ENCODE measurements around the gene CD46.
"Not testable (repeated sequence)": the region's sequence is repeated elsewhere in the genome, so short reads cannot be mapped to it uniquely, and the experiment has no call there.

CD46 gene

GRCh38 chr1:207750631-207751305 lies 1.1 kb upstream of the CD46 start:
- Histone ChIP-seq H3K27ac (peak overlapping the region; percentile 94), H3K4me1 (ENCODE audit: control insufficient read depth in 1 of 2, insufficient read depth in 1 of 2, low read depth in 1 of 2, low read length in 1 of 2) (peaks cover 32 to 39% of the 10 kb centered on the region in 2 experiments), H3K9me3 (no peaks in the 10 kb centered on the region), H3K27me3 (no peaks in the 10 kb centered on the region), H3K4me3 (ENCODE audit: low read depth in 1 of 2, low read length in 1 of 2) (peak overlapping the region in 1 of 2 experiments; percentile 85), H3K36me3 (no peaks in the 10 kb centered on the region)
- TF ChIP-seq, protein P1, sequence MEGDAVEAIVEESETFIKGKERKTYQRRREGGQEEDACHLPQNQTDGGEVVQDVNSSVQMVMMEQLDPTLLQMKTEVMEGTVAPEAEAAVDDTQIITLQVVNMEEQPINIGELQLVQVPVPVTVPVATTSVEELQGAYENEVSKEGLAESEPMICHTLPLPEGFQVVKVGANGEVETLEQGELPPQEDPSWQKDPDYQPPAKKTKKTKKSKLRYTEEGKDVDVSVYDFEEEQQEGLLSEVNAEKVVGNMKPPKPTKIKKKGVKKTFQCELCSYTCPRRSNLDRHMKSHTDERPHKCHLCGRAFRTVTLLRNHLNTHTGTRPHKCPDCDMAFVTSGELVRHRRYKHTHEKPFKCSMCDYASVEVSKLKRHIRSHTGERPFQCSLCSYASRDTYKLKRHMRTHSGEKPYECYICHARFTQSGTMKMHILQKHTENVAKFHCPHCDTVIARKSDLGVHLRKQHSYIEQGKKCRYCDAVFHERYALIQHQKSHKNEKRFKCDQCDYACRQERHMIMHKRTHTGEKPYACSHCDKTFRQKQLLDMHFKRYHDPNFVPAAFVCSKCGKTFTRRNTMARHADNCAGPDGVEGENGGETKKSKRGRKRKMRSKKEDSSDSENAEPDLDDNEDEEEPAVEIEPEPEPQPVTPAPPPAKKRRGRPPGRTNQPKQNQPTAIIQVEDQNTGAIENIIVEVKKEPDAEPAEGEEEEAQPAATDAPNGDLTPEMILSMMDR (IDR thresholded peaks at IDR 0.05): no peak

DNA sequence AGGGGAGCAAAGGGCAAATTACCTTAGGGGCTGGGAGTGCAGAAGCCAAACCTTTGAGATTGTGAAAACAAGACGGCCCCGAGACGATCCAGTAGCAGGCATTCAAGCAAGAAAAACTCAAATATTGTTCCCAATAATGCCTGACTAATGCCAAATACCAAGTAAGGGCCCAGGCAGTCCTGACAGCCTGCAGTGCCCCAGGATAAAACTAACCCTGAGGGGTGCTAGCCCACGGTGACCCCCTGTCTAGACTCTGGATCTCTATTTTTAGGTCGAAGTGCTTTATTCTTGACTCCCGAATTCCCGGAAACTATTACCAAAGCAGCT lies 428 bp upstream of the CD46 start:
- not testable (repeated sequence) for H3K27me3 ChIP-seq, H3K36me3 ChIP-seq, H3K9me3 ChIP-seq
- H3K4me1 ChIP-seq (ENCODE audit: control insufficient read depth in 1 of 2, insufficient read depth in 1 of 2, low read depth in 1 of 2, low read length in 1 of 2): peaks cover 39 to 46% of the 10 kb centered on the region in 2 experiments
- H3K4me3 ChIP-seq (ENCODE audit: low read depth in 1 of 2, low read length in 1 of 2): peak overlapping the region; percentile 85 to 90
- peak overlapping the region; percentile 94 for H3K27ac ChIP-seq

- Histone ChIP-seq H3K27ac (peak overlapping the region; percentile 94), H3K9me3 (no peaks in the 10 kb centered on the region), H3K27me3 (no peaks in the 10 kb centered on the region), H3K4me1 (ENCODE audit: control insufficient read depth in 1 of 2, insufficient read depth in 1 of 2, low read depth in 1 of 2, low read length in 1 of 2) (peaks cover 50 to 53% of the 10 kb centered on the region in 2 experiments), H3K4me3 (ENCODE audit: low read depth in 1 of 2, low read length in 1 of 2) (peak overlapping the region; percentile 85 to 90), H3K36me3 (peaks cover 8% of the 10 kb centered on the region)
- TF ChIP-seq, protein P1 (IDR thresholded peaks at IDR 0.05): no peak
Measured at GRCh38 chr1:207752456-207752998, 673 bp downstream of the CD46 start.

DNA sequence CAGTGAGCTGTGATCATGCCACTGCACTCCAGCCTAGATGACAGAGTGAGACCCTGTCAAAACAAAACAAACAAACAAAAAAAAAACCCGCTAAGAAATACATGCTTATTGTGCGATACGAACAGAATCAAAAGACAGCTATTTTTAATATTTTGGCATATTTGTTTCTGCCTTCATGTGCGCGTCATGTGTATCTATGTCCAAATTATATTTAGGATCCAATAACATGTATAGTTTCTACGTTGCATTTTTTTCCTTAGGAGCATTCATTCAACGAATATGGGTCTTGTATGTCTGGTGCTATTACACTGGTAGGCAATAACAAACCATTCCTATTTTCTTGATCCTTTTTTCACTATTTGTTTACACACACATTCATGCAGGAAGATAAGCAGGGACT lies 1.8 kb downstream of the CD46 start:
- peaks cover 50 to 53% of the 10 kb centered on the region in 2 experiments for H3K4me1 ChIP-seq (ENCODE audit: control insufficient read depth in 1 of 2, insufficient read depth in 1 of 2, low read depth in 1 of 2, low read length in 1 of 2)
- peak overlapping the region; percentile 85 to 90 for H3K4me3 ChIP-seq (ENCODE audit: low read depth in 1 of 2, low read length in 1 of 2)
- TF ChIP-seq, protein P1 (IDR thresholded peaks at IDR 0.05): no peak

GRCh38 chr1:207754011-207754410 lies 2.2 kb downstream of the CD46 start:
- H3K4me3 ChIP-seq (ENCODE audit: low read depth in 1 of 2, low read length in 1 of 2): peak overlapping the region; percentile 85 to 90
- TF ChIP-seq, protein P1 (IDR thresholded peaks at IDR 0.05): no peak
- H3K36me3 ChIP-seq: peaks cover 23% of the 10 kb centered on the region
- H3K27me3 ChIP-seq: no peaks in the 10 kb centered on the region
- H3K4me1 ChIP-seq (ENCODE audit: control insufficient read depth in 1 of 2, insufficient read depth in 1 of 2, low read depth in 1 of 2, low read length in 1 of 2): peaks cover 50 to 53% of the 10 kb centered on the region in 2 experiments
- peak overlapping the region; percentile 94 for H3K27ac ChIP-seq
- no peaks in the 10 kb centered on the region for H3K9me3 ChIP-seq

More for the DNA sequence above, 1.8 kb downstream of the CD46 start:
- H3K27ac ChIP-seq: peak overlapping the region; percentile 94
- no peaks in the 10 kb centered on the region for H3K27me3 ChIP-seq
- no peaks in the 10 kb centered on the region for H3K9me3 ChIP-seq
- H3K36me3 ChIP-seq: peaks cover 19% of the 10 kb centered on the region

DNA sequence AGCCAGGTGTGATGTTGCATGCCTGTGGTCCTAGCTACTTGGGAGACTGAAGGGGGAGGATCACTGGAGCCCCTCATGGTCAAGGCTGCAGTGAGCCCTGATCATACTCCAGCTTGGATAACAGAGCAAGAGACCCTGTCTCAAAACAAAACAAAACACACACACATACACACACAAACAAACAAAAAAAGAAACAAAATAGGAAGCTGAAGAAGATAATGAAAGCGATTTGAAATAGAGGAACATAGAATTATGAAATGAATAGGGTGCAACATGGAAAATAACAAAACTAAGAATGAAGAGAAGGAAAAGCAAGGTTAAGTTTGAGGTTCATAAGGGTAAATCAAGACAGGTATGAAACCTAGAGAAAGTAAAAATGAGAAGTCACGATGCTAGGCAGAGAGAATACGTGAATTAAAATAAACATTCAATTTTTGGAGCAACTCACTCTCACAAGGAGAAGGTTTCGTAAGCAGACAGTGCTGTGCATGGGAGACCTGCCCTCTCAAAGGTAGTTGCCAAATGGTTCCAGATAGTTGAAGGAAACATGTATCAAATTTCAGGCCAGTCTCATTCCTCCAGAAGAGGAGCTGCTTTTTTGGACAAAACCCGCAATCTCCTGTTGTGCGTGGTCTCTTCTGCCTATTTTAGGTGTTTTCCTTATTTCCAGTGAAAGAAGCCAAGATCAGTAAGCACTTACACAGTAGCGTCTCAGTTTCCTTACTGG lies 3.3 kb downstream of the CD46 start:
- Histone ChIP-seq H3K4me3 (ENCODE audit: low read depth in 1 of 2, low read length in 1 of 2) (peak overlapping the region; percentile 85 to 90), H3K27ac (peak overlapping the region; percentile 94), H3K27me3 (no peaks in the 10 kb centered on the region), H3K36me3 (peaks cover 34% of the 10 kb centered on the region), H3K9me3 (no peaks in the 10 kb centered on the region), H3K4me1 (ENCODE audit: control insufficient read depth in 1 of 2, insufficient read depth in 1 of 2, low read depth in 1 of 2, low read length in 1 of 2) (peaks cover 50 to 53% of the 10 kb centered on the region in 2 experiments)
- TF ChIP-seq, protein P1 (IDR thresholded peaks at IDR 0.05): no peak
